GM23248 (cell line): ENCODE data around the gene AOPEP.

Source experiments
- EZH2 ChIP-seq: fragments of 200-600 bp; sonication (generic); IDR thresholded peaks from 2 replicates; pipeline ENCODE4 v1.6.1; 2018; ENCODE audit warnings: antibody characterized with exemption, mild to moderate bottlenecking; ENCODE audit not compliant: insufficient read depth, poor library complexity, severe bottlenecking
- EZH2phosphoT487 ChIP-seq: fragments of 200-600 bp; sonication (generic); IDR thresholded peaks from 2 replicates; pipeline ENCODE4 v1.6.1; 2018; ENCODE audit warnings: antibody characterized with exemption, moderate library complexity, mild to moderate bottlenecking, low read depth; ENCODE audit not compliant: insufficient read depth

DNA sequence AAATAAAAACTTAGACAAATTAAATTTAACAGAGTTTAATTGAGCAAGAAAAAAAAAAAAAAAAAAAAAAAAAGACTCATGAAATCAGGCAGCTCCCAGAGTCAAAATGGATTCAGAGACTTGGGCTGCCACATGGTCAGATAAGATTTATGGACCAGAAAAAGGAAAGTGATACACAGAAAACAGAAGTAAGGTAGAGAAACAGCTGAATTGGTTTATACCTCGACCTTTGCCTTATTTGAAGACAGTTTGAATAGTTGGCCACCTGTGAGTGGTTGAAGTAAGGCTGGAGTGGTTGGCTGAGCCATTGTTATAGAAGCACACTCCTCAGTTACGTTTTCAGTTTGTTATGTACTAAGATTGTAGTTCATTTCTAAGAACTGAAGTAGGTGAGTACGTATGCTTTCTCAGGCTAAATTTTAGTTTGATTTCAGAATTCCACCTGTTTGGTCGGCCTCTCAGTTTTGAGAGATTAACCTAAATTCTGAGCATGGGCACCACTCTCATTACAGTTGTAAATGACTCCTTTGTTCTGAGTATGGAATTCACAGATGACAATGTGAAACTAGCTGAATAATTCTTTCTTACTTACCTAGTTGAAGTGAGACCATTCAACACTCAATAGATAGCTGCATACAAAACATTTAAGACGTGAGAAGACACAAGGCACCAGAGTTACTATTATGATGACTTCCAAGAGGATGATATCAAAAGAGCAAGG, 149.0 kb downstream of the AOPEP start:
- TF ChIP-seq EZH2 (no peak), EZH2phosphoT487 (no peak)
